Coronary artery (tissue), 2 donors: Measurements from ENCODE around the gene PDE8A.

ENCODE experiments used
- DNase-seq: peaks from one replicate; pipeline ENCODE4 v3.0.0-alpha.2; 2017; ENCODE audit warnings: low spot score
- H3K27ac ChIP-seq, 2 donors: fragments of 200-600 bp; sonication (generic); one replicate each; pipeline ENCODE4 v1.5.1; 2016 to 2019
- H3K4me3 ChIP-seq: fragments of 200-600 bp; sonication (generic); 2 replicates; pipeline ENCODE4 v1.5.1; 2016; ENCODE audit warnings: mild to moderate bottlenecking, moderate library complexity
- TF ChIP-seq, protein P1 (sequence below): fragments of 200-600 bp; sonication (generic); IDR thresholded peaks from one replicate; pipeline ENCODE4 v1.5.1; 2019; ENCODE audit warnings: antibody characterized with exemption

PDE8A gene

DNA sequence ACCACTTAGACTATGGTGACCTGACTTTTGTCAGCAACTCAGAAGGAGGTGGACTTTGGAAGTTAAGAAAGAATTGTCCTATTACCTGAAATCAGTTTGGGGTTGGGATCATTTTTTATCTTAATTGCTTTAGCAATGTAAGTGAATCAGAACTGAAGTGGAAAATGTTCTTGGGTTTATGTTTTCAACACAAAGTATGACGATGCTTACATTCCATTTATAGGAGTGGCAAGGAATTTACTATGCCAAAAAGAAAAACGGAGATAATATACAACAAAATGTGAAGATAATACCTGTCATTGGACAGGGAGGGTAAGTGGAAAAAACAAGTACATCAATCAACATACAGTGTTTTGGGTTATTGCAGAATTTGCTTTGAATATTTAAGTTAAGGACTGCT is 116.1 kb downstream of the PDE8A start:
- Histone ChIP-seq H3K4me3 (no peak overlapping the region), H3K27ac (no peak overlapping the region)
- TF ChIP-seq, protein P1, sequence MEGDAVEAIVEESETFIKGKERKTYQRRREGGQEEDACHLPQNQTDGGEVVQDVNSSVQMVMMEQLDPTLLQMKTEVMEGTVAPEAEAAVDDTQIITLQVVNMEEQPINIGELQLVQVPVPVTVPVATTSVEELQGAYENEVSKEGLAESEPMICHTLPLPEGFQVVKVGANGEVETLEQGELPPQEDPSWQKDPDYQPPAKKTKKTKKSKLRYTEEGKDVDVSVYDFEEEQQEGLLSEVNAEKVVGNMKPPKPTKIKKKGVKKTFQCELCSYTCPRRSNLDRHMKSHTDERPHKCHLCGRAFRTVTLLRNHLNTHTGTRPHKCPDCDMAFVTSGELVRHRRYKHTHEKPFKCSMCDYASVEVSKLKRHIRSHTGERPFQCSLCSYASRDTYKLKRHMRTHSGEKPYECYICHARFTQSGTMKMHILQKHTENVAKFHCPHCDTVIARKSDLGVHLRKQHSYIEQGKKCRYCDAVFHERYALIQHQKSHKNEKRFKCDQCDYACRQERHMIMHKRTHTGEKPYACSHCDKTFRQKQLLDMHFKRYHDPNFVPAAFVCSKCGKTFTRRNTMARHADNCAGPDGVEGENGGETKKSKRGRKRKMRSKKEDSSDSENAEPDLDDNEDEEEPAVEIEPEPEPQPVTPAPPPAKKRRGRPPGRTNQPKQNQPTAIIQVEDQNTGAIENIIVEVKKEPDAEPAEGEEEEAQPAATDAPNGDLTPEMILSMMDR: no peak
- no peak for DNase-seq

DNA sequence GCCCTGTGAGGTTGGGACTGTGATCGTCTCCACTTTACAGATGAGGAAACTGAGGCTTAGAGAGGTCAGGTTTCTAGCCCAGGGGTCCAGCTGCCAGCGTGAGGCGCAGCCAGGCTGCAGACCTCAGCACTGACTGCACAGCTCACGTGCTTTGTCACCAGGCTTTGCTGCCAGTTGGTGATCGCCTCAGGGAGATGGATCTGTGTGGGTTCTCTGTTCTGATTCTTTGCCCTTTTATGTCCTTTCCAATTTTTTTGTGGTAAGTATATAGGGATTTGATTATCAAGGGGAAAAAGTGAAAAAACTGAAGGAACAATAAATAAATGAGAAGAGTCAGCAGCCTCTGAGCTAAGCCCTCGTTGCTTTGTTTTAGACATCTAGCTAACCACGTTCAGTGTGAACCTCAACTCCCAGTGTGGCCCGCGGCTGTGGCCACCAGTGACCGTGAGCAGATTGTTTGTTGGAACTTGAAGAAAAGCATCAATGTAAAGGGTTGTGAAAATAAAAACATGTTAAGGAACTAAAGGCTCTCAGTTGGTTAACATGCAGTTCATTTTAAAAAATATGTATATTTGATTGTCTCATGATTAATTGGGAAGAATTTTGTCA is 117.6 kb downstream of the PDE8A start:
- DNase-seq: no peak
- H3K27ac ChIP-seq: no peak overlapping the region
- TF ChIP-seq, protein P1: no peak
- H3K4me3 ChIP-seq: no peak overlapping the region

DNA sequence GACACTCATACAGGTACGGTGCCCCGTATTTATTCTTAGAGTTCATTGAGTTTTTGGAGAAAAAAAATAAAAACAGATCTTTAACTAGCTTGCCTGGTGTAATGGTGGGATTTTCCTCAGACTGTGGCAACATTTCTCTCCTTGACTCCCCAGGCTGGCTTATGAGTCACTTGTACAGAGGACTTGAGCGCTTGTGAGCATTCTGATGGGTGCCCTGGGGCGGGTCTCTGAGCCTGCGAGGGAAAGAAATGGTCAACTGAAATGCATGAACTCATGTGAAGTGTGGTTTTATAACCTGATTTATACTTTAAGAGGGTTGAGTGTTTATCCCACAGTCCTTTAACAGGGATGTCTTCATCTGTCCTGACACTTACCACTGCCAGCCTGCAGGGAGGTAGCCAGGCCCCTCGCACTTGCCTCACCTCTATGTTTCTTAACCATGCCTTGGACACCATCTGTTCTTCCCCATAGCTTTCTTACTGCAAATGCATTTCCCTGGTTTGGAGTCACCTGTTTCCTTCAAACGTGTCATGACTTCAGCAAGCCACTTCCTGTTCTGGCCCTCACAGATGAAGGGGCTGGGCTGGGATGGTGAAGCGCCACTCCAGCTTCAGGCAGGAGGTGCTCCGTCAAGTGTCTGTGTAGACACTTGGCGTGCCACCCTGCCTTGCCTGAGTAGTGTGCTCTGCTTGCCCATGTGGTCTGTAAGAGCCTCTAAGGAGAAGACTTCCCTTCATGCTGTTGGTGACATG is 118.7 kb downstream of the PDE8A start:
- no peak overlapping the region for H3K4me3 ChIP-seq
- no peak for DNase-seq
- TF ChIP-seq, protein P1: no peak
- H3K27ac ChIP-seq: no peak overlapping the region

DNA sequence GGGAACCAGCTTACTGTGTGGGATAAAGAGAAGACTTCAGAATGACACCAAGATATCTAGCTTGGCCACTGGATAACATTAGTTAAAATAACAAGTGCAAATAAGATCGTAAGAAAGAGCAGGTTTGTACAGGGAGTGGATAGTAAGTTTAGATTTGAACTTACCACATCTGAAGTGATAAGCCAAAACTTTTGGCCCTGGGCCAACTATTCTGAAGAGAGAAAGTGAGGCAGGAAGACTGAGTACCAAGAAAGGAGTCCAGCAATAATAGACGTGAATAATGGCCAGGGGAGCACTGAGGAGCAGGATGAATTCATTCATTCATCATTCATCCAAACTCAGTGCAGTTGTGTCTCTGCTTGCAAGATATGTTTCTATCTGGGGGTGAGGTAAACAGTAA is 122.9 kb downstream of the PDE8A start:
- H3K27ac ChIP-seq: no peak overlapping the region
- TF ChIP-seq, protein P1: no peak
- H3K4me3 ChIP-seq: no peak overlapping the region
- DNase-seq: no peak

DNA sequence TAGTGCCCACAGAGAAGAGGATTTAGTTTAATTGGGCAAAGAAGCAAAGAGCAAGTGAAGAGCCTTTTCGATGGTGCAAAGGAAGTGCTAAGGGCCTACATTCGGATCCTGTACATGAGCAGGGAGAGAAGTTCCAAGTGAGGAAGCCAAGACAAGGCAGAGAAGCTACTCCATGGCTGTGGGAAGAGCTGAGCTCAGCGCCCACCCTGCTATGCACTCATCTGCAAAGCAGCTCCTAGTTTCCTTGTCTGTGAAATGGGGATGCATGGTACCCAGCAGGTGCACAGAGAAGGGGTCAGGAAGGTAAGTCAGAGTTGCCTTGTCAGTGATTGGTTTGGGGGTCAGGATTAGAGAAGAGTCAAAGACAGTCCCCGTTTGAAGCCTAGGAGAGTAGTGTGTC is 126.5 kb downstream of the PDE8A start:
- Histone ChIP-seq H3K4me3 (no peak overlapping the region), H3K27ac (no peak overlapping the region)
- no peak for DNase-seq
- TF ChIP-seq, protein P1: no peak

DNA sequence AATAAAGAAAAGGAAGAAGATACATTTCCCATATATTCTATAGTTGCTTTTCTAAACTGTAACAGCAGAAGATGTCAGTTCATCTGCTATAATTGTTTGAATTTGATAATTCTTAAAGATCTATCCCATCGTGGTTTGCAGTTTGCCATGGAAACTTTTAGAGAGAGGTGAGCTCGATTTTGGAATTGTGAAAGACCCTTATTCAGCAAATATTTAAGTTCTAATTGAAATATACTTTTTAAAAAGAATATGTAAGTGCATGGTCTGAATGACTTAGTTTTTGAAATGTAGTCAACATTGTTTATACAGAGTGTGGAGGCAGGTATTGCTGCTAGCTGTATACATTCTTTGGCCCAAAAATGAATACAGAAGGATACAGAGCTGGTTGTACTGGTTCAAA is 127.7 kb downstream of the PDE8A start:
- no peak for DNase-seq
- Histone ChIP-seq H3K4me3 (no peak overlapping the region), H3K27ac (no peak overlapping the region)

More for the DNA sequence above, 127.7 kb downstream of the PDE8A start:
- TF ChIP-seq, protein P1: no peak
